Gastroesophageal sphincter (tissue), 4 donors: ENCODE data around the gene MYO1H. TPM values are rescaled to one million over a fixed set of nuclear protein-coding genes. Genes with fewer than 3 reads are reported as not detected.

ENCODE experiments used
- ATAC-seq: fragments of 150-250 bp; one replicate; pipeline ENCODE4 v1.9.1; 2016; ENCODE audit warnings: mild to moderate bottlenecking, moderate library complexity
- H3K27ac ChIP-seq, 4 donors: fragments of 200-600 bp; sonication (generic) in 3 of 4; 1 replicate in 3 of 4; 2 replicates in 1 of 4; pipeline ENCODE4 v1.5.1; 2016 to 2019
- H3K27me3 ChIP-seq: fragments of 200-600 bp; sonication (generic); one replicate; pipeline ENCODE4 v1.5.1; 2019
- H3K36me3 ChIP-seq, 2 donors: fragments of 200-600 bp; sonication (generic); one replicate each; pipeline ENCODE4 v1.5.1; 2019; ENCODE audit warnings: control low read depth in 1 of 2
- H3K4me1 ChIP-seq, 3 donors: fragments of 200-600 bp; sonication (generic); 1 replicate in 2 of 3; 2 replicates in 1 of 3; pipeline ENCODE4 v1.5.1; 2016 to 2019; ENCODE audit warnings: control low read depth in 2 of 3
- H3K4me3 ChIP-seq, 2 donors: fragments of 200-600 bp; sonication (generic); one replicate each; pipeline ENCODE4 v1.5.1; 2019; ENCODE audit warnings: mild to moderate bottlenecking in 1 of 2, moderate library complexity in 1 of 2
- H3K9me3 ChIP-seq, 3 donors: fragments of 200-600 bp; sonication (generic); one replicate each; pipeline ENCODE4 v1.5.1; 2017 to 2019; ENCODE audit warnings: control low read depth in 2 of 3
- EP300 ChIP-seq: sonication (generic); formaldehyde crosslinking; IDR thresholded peaks from one replicate; pipeline ENCODE4 v1.6.1; 2017; ENCODE audit warnings: antibody characterized with exemption, mild to moderate bottlenecking
- POLR2A ChIP-seq, 2 donors: fragments of 450-650 bp; IDR thresholded peaks; one replicate each; pipeline ENCODE4 v1.6.1; 2017; ENCODE audit warnings: antibody characterized with exemption in 2 of 2, mild to moderate bottlenecking in 2 of 2, moderate library complexity in 1 of 2
- POLR2AphosphoS5 ChIP-seq: sonication (generic); formaldehyde crosslinking; IDR thresholded peaks from one replicate; pipeline ENCODE4 v1.6.1; 2017; ENCODE audit warnings: antibody characterized with exemption
- WGBS, 2 donors: methylation state at CpG; one replicate each; pipeline ENCODE4 v1.1.5; 2018; ENCODE audit warnings: low coverage in 1 of 2; 5-methylcytosine and 5-hydroxymethylcytosine counted together
- total RNA-seq, 4 donors: library from RNA; depleted of rRNA; stranded (reverse); fragments of >200 nt; gene quantifications; one replicate each; pipeline ENCODE4 v1.1.0, GENCODE V29; 2016
- TF ChIP-seq, protein P1 (sequence below), 4 experiments: fragments of 200-600 bp in 2 of 4; fragments of 450-650 bp in 2 of 4; sonication (generic) in 1 of 4; IDR thresholded peaks; one replicate each; pipeline ENCODE4 v1.5.1; 2017 to 2019; ENCODE audit warnings: antibody characterized with exemption in 4 of 4, mild to moderate bottlenecking in 2 of 4, moderate library complexity in 2 of 4

Gene MYO1H
- total RNA-seq, 4 donors from 2014 or later = not detected

GRCh38 chr12:109461846-109462756 is 114.4 kb downstream of the MYO1H start:
- Histone ChIP-seq H3K4me1 (peaks cover 41 to 99% (median 91%) of the 10 kb centered on the region in 3 donors), H3K36me3 (peaks cover 0 to 36% of the 10 kb centered on the region in 2 donors), H3K27me3 (no peaks in the 10 kb centered on the region), H3K9me3 (no peaks in the 10 kb centered on the region), H3K27ac (peak overlapping the region; percentile 90 to 100 (median 96)), H3K4me3 (peak overlapping the region in 1 of 2 donors; percentile 34)
- WGBS, 2 donors = 22 to 43% methylated on average over 5 to 12 of the region's 13 CpGs
- peak; percentile 92 for ATAC-seq
- no peak for TF ChIP-seq POLR2A (IDR thresholded peaks at IDR 0.05)
- TF ChIP-seq, protein P1, sequence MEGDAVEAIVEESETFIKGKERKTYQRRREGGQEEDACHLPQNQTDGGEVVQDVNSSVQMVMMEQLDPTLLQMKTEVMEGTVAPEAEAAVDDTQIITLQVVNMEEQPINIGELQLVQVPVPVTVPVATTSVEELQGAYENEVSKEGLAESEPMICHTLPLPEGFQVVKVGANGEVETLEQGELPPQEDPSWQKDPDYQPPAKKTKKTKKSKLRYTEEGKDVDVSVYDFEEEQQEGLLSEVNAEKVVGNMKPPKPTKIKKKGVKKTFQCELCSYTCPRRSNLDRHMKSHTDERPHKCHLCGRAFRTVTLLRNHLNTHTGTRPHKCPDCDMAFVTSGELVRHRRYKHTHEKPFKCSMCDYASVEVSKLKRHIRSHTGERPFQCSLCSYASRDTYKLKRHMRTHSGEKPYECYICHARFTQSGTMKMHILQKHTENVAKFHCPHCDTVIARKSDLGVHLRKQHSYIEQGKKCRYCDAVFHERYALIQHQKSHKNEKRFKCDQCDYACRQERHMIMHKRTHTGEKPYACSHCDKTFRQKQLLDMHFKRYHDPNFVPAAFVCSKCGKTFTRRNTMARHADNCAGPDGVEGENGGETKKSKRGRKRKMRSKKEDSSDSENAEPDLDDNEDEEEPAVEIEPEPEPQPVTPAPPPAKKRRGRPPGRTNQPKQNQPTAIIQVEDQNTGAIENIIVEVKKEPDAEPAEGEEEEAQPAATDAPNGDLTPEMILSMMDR (IDR thresholded peaks at IDR 0.05) = peak in 1 of 4 experiments; percentile 11
- TF ChIP-seq EP300 = no peak
- TF ChIP-seq POLR2AphosphoS5 = peak; percentile 95

GRCh38 chr12:109462868-109463692 is 115.4 kb downstream of the MYO1H start:
- no peaks in the 10 kb centered on the region for H3K9me3 ChIP-seq
- TF ChIP-seq, protein P1 (IDR thresholded peaks at IDR 0.05) = peak in 2 of 4 experiments; percentile 19 to 33
- TF ChIP-seq EP300 = no peak
- TF ChIP-seq POLR2A (IDR thresholded peaks at IDR 0.05) = no peak
- TF ChIP-seq POLR2AphosphoS5 = peak; percentile 99
- peak; percentile 89 for ATAC-seq
- WGBS, 2 donors = 2 to 7% methylated on average over 7 to 9 of the region's 14 CpGs
- peaks cover 0 to 37% of the 10 kb centered on the region in 2 donors for H3K36me3 ChIP-seq
- no peaks in the 10 kb centered on the region for H3K27me3 ChIP-seq
- peaks cover 42 to 100% (median 87%) of the 10 kb centered on the region in 3 donors for H3K4me1 ChIP-seq
- H3K4me3 ChIP-seq = peak overlapping the region; percentile 25 to 34
- peak overlapping the region; percentile 90 to 100 (median 96) for H3K27ac ChIP-seq

GRCh38 chr12:109463756-109464155 is 116.1 kb downstream of the MYO1H start:
- peak overlapping the region; percentile 25 to 34 for H3K4me3 ChIP-seq
- 20 to 36% methylated on average over 1 to 2 of the region's 5 CpGs for WGBS, 2 donors
- H3K9me3 ChIP-seq = no peaks in the 10 kb centered on the region
- H3K27ac ChIP-seq = peak overlapping the region; percentile 90 to 100 (median 96)
- no peaks in the 10 kb centered on the region for H3K27me3 ChIP-seq
- no peak for TF ChIP-seq POLR2AphosphoS5
- TF ChIP-seq EP300 = no peak
- no peak for TF ChIP-seq POLR2A (IDR thresholded peaks at IDR 0.05)
- TF ChIP-seq, protein P1 (IDR thresholded peaks at IDR 0.05) = no peak
- ATAC-seq = no peak
- H3K4me1 ChIP-seq = peaks cover 41 to 98% (median 83%) of the 10 kb centered on the region in 3 donors
- peaks cover 0 to 43% of the 10 kb centered on the region in 2 donors for H3K36me3 ChIP-seq

- whole genome bisulfite sequencing, 2 donors = 75 to 89% methylated on average over 4 to 11 of the region's 14 CpGs
- H3K9me3 ChIP-seq = no peaks in the 10 kb centered on the region
Observed at GRCh38 chr12:109464642-109465351, 117.1 kb downstream of the MYO1H start.

More at GRCh38 chr12:109464642-109465351, 117.1 kb downstream of the MYO1H start:
- peak overlapping the region; percentile 90 to 100 (median 96) for H3K27ac ChIP-seq
- H3K36me3 ChIP-seq = peaks cover 0 to 51% of the 10 kb centered on the region in 2 donors
- no peaks in the 10 kb centered on the region for H3K27me3 ChIP-seq
- H3K4me1 ChIP-seq = peaks cover 40 to 94% (median 75%) of the 10 kb centered on the region in 3 donors
- TF ChIP-seq, protein P1 (IDR thresholded peaks at IDR 0.05) = no peak
- TF ChIP-seq EP300 (no peak), POLR2AphosphoS5 (no peak), POLR2A (IDR thresholded peaks at IDR 0.05) (no peak)
- ATAC-seq = no peak
- no peak overlapping the region for H3K4me3 ChIP-seq
